Activated CD8-positive, alpha-beta memory T cell treated with anti-CD3 and anti-CD28 coated beads, Interleukin-2, amount 50 U/mL, for 4 hours (primary cell): Measurements from ENCODE around the gene CCT4.
"Not testable (repeated sequence)": the region's sequence is repeated elsewhere in the genome, so short reads cannot be mapped to it uniquely, and the experiment has no call there.

Experiments
- DNase-seq: peaks from one replicate; pipeline ENCODE4 v3.0.0-alpha.2; 2020

The CCT4 gene, protein sequence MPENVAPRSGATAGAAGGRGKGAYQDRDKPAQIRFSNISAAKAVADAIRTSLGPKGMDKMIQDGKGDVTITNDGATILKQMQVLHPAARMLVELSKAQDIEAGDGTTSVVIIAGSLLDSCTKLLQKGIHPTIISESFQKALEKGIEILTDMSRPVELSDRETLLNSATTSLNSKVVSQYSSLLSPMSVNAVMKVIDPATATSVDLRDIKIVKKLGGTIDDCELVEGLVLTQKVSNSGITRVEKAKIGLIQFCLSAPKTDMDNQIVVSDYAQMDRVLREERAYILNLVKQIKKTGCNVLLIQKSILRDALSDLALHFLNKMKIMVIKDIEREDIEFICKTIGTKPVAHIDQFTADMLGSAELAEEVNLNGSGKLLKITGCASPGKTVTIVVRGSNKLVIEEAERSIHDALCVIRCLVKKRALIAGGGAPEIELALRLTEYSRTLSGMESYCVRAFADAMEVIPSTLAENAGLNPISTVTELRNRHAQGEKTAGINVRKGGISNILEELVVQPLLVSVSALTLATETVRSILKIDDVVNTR

DNA sequence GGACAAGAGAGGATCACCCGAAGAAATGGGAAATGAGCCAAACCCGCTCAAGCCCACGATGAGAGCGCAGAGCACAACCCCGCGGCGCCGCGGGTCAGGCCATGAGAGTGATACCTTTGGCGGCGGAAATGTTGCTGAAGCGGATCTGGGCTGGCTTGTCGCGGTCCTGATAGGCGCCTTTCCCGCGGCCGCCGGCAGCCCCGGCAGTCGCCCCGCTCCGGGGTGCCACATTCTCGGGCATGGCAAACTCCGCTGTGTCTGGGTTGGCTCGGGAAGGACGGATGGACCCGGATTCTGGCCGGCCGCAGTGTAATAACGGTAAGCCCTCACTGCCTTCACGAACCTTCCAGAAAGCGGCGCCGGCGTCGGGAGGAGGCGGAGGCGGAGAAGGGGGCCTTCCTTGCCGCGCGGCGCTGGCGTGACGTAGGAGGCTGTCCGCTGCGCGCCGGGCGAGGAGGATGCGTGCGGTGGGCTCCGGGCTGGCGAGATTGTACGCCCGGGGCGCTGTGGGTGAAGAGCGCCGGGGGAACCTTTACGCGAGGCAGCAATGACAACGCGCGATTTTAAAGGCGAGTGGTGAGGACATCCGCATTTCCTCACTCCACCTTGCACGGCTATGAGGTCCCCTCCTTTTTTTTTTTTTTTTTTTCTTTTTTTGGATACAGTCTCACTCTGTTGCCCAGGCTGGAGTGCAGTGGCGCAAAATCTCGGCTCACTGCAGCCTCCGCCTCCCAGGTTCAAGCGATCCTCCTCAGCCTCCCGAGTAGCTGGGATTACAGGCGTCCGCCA, at the start of gene CCT4:
Gene CCT4, minus strand, starts transcription at position 390 of the 789 bp plus-strand sequence. Its CDS starts 149 bp downstream, at position 241.
- DNase-seq: peak; percentile 87

DNA sequence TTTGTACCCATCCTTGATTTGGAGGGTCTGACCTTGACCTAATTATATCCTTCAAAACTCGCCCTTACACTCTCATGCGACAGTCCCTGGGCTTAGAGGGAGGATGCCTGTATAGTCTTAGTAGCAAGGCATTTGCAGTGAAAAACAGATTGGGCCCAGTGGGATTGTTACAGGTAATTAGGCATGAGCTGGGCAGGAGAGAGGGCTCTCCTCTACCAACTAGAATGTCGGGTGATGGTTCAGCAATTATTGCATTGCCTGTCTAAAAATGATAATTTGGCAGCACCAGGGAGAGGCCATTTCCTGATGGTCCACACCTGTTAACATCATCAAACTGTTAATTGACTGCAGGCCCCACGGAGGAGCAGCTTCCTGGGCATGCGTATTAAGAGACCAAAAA, 49.4 kb upstream of the CCT4 start:
- DNase-seq: no peak

DNA sequence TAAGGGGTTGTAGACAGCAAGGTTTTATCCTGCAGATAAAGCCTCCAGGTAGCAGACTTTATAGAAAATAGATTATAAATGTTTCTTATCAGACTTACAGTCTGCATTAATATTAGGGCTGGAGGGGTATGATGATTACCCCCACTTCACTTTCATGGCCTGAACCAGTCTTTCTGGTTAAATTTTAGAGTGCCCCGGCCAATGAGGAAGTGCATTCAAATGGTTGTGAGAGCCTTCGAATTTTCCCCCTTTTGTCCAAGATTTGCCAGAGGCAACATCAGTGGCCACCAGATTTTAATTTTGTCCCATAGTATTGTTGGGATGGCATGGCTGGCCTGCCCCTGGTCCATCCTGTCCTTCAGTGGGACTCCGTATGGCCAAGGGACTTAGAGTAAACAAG, 48.6 kb upstream of the CCT4 start:
- DNase-seq: no peak

DNA sequence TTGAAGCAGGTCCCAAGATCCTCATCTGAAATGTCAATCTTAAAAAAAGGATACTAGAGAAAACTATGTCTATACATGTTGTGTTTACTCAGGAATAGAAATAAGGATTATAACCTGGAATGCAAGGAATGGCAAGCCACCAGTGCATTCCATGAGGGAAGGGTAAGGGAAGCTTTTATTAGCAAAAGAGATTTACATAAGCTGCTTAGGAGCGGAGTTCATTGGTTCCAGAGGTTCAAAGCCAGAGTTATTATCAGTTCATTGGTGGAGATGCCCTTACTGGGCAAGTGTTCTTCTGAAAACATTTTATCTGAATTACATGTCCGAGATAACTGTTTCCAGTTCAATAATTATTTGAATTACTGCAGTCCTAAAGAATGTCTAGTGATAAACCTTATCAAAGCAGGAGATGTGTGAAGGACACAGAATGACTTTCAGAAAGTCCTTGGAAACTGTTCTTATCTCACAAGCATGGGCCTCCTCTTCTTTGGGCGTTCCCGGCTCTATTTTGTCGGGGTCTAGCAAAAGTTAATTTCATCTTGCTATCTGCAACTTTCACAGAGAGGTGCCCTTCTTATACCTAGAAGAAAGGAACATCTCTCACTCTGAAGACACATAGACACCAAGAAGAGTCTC, 40.5 kb upstream of the CCT4 start:
- DNase-seq: no peak

DNA sequence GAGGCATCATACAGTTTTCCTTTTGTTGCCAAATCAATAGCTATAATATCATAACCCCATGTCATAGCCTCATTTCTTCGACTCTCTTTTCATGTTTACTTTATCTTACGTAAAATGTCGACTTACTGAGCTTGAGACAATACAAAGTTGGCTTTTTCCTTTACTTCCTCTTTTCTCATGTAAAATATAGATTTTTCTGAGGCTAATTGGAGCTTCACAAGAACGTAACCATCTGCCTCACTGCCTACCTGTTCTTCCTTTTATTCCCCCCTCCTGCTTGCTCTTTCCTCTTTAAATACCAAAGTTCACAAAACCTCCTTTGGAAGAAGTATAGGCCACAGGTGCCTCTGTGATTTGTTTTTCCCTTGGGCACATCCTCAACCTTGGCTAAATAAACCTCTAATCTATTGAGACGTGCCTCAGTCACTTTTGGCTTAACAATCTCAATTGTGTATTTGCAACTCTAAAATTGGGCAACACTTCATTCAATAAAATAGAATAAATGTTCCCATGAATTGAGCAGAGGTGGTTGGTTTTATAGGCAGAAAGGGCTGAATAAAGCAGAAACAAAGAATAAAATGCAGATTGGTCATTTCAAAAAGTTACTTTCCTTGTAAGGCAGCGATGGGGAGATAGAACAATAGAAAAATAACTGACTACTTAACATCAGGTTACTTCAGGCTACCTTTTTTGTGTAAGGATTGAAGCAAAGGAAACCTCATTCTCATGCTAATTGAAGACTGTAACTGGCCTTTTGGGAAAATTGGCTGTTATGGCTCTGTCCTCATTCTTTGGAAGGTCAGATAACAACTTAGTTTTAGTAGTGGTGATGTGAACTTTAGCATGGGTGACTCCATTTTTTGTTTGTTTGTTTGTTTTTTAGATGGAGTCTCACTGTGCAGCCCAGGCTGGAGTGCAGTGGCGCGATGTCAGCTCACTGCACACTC, 38.3 kb upstream of the CCT4 start:
- no peak for DNase-seq

DNA sequence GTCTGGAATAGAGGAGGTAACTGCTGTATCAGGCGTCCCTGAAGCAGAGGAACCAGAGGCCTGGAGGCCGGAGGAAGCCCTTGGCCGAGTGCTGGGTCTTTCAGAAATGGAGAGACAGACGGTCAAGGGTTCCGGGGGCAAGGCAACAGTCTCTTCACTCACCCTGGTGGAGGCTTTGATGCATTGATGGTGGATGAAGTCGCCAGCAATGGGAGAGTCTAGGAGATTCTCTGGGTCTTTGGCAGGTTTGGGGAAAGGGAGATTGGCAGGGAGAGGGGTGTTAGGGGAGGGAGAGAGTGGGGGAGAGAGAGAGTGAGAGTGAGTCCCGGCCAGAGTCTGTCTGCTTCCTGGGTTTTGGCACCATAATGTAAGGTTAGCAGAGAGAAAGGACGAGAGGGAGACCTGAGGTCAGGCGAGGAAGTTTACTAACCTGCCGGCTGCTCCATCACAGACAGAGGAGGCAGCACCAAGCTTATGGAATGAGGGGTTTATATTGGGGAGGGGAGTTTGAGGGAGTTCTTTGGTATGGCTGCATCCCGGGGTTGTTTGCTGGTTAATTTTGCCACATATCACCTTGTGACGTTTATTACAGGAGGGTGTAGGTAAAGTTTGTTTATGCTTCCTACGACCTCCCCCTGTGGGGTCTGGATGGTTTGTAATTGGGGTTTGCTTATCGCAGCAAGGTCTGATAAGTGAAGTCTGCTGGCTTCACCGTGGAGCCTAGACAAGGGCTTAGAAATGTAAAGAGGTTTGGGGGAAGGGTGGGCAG, 36.6 kb upstream of the CCT4 start:
- DNase-seq: no peak

DNA sequence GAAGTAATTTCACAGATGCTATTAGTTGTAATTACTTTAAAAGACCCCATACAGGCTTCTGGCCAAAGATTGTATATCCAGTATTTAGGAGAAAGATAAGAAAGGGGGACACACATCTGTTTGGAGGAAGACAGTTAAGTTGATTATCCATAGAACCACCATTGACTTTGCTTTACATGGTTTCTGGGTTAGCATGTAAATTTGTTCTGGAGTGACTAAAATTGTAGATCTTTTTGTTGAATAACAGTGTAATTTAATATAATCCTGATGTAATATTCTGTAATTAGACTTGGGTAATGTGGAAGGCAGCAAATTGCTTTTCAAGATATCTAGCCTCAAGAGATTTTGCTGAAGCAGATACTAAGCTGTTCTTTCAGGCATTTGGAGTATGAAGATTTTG, 34.3 kb upstream of the CCT4 start:
- DNase-seq: no peak

DNA sequence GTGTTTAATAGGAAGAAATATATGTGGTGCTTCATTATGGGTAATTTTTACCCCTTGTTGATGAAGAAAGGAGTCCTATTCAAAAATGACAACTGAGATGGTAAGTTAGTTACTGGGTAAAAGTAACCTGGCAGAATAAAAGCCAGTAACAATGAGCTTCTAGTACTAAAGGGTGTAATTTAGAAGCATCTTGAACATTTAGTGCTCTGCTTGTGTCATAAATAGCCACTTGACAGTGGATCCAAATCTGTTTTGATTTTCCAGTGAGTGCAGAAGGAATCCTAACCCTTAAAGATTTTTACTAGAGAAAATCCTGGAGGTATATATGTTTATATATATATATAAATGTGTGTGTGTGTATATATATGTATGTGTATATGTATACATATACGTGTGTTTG, 32.1 kb upstream of the CCT4 start:
- no peak for DNase-seq

DNA sequence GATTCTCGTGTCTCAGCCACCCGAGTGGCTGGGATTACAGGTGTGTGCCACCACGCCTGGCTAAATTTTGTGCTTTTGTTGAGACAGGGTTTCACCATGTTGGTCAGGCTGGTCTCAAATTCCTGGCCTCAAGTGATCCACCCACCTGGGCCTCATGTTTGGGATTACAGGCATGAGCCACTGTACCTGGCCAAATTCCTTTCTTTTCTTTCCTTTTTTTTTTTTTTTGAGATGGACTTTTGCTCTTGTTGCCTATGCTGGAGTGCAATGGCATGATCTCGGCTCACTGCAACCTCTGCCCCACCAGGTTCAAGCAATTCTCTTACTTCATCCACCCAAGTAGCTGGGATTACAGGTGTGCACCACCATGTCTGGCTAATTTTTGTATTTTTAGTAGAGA, 26.3 kb upstream of the CCT4 start:
- not testable (repeated sequence) for DNase-seq

DNA sequence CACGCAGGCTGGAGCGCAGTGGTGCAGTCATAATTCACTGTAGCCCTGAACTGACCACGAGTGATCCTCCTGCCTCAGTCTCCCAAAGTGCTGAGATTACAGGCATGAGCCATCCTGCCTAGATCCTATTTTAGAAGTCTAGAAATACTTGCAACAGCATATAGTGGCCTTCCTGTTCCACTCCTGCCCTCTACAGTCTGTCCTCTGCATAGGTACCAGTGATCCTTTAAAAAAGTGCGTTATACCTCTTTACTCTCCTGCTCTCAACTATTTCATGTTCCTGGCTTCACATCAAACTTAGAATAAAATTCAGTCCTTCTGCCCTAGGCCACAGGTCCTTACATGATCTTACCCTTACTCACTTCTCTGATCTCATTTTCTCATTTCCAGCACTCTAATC, 23.1 kb upstream of the CCT4 start:
- no peak for DNase-seq

DNA sequence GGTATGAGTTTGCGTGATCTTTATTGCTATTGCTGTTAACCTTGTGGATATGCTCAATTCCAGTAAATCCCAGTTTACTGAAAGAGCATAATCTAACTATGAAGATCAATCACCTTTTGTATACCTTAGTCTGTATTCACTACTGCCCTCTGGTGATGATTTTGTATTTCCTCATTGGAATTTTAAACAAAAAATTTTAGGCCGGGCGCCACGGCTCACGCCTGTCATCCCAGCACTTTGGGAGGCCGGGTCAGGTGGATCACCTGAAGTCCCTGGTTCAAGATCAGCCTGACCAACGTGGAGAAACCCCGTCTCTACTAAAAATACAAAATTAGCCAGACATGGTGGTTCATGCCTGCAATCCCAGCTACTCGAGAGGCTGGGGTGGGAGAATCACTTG, 22.1 kb upstream of the CCT4 start:
- no peak for DNase-seq

DNA sequence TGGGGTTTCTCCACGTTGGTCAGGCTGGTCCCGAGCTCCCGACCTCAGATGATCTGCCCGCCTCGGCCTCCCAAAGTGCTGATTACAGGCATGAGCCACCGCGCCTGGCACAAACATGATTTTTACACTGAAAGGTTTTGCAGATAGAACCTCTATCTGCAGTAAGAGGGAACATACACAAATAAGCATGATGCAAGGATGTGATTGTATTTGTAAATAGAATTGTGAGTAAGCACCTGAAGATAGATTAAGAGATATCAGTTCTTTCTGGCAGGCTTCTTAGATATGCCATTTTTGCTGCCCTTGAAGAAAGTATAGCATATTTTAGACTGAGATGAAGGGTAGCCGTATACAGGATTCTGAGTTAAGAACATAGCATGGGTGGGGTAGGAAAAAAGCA, 20.7 kb upstream of the CCT4 start:
- DNase-seq: no peak

DNA sequence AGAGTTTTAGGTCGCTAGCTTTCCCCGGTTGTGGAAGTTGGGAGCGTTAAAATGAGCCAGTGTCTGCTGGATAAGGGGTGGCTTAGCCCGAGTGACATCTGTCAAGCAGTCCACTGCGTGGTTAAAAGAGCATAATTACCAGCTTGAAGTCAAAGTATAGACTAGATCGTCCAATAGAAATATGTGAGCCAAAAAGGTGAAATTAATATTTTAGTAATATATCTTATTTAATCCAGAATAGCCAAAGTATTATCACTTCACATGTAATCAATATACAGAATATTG, 17.7 kb upstream of the CCT4 start:
- DNase-seq: no peak

DNA sequence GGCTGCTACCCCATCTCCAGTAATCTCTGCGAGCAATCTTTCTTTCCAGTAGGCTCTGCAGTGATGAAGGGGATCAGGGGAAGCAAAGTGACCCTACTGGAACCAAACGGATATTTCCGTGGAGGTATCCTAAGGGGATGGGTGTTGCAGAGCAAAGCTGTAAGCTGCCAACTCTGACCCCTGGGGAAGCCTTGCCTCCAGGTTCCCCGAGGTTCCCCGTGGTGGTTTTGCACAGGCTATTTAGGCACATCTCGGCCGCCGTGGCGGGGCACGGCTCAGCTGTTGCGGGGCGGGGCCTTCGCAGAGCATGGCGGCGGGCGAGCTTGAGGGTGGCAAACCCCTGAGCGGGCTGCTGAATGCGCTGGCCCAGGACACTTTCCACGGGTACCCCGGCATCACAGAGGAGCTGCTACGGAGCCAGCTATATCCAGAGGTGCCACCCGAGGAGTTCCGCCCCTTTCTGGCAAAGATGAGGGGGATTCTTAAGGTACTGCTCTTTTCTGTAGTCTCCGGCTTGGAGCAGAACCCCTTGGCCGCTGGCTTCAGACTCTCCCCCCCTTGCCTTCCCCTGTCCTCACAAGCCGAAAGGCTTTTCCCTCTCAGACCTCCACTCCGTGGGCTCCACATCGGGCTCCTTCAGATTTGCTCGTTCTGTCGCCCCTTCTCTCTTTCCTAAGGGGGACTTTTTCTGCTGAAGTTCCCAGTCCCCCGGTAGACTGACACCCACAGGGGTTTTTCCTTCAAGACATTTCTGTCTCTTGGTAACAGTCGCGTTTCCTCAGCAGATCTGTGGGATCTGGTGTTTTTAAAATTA, 17.1 kb upstream of the CCT4 start, which contains the start of gene COMMD1:
Gene COMMD1, plus strand, starts transcription at position 303 of the 814 bp plus-strand sequence. Its CDS starts 5 bp downstream, at position 308.
- DNase-seq: peak; percentile 80

DNA sequence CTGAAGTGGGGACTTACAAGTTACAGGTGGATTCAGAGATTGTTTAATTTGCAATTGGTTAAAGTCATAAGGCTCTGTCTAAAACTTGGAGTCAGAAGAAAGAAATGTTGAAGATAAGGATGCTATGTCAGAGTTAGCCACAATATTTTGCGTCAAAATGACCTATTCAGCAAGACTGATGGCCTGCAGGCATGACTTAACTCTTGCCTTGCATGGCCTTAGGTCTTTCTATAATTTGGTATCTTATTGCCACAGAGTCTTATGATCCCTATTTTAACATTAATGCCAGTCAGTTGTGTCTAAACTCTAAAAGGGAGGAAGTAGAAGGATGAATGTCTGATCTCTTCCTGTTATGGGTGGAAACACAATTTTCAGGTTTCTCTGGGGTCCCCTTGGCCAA, 11.8 kb upstream of the CCT4 start:
- no peak for DNase-seq

DNA sequence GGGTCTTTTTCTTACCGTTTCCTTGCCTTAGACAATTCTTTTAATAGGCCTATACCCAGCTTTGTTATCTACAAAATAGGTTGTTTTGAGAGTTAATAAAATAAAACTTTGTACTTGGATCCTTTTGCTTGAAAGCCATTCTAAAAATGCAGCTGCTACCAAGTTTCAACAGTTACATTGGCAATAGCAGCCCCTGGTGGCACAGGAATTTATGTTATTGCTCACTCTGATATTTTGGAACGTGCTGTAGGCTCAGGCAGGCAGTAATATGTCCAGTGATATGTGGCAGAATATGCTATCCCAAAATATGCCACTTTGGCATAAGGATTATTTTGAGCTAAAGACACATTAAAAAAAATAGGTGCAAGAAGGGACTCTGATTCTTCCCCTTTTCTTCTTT, 10.4 kb upstream of the CCT4 start:
- no peak for DNase-seq

DNA sequence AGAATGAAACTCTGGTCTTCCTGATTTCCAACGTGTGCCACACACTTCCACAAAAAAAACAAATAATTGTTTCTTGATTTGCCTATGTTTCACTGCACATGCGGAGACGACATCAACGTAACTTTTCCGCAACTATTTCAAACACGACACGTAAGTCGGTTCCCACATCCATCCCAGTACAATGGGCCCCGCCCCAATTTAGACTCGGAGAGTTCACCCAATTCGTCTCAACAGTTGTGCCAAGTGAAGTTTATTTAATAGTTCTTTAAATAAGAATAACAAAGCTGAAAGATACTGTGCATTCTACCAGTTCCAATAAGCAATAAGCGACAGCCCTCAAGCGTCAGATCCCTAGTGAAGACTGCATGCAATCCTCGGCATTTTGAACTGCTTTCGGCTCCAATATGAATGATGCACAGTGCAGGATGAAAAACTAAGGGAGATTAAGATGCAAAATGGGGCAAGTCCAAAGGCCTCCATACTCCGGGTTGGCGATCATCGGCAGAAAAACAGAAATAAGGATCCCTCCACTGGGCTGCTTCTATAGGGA, 664 bp downstream of the CCT4 start:
- no peak for DNase-seq

DNA sequence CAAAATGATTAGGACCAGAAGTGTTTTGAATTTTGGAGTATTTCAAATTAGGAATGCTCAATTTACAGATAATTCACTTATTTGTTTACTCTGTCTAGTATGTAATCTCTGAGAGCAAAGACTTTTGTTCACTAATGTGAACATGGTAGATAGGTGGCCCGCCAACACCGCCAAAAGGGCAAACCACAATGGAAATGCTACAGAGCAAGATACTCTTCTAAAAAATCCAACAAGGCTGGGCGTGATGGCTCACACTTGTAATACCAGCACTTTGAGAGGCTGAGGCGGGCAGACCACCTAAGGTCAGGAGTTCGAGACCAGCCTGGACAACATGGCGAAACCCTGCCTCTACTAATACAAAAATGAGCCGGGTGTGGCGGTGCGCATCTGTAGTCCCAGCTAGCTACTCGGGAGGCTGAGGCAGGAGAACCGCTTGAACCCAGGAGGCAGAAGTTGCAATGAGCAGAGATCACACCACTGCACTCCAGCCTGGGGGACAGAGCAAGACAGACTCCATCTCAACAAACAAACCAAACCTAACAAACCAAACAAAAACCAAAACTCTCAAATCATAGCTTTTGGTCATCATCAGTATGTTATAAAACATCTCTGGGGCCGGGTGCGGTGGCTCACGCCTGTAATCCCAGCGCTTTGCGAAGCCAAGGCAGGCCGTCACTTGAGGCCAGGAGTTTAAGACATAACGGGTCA, 2.4 kb downstream of the CCT4 start:
- DNase-seq: peak; percentile 43

DNA sequence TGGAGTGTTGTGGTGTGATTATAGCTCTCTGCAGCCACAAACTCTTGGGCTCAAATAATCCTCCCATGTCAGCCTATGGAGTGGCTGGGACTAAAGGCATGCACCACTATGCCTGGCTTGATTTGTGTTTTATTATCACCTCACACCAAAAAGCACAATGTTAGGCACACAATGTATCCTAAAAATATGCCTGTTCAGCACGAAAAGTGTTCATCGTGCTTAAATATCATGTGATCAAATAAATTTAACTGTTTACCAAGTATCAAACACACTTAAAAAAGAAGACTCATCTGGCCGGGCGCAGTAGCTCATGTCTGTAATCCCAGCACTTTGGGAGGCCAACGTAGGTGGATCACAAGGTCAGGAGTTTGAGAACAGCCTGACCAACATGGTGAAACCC, 5.6 kb downstream of the CCT4 start:
- DNase-seq: no peak

DNA sequence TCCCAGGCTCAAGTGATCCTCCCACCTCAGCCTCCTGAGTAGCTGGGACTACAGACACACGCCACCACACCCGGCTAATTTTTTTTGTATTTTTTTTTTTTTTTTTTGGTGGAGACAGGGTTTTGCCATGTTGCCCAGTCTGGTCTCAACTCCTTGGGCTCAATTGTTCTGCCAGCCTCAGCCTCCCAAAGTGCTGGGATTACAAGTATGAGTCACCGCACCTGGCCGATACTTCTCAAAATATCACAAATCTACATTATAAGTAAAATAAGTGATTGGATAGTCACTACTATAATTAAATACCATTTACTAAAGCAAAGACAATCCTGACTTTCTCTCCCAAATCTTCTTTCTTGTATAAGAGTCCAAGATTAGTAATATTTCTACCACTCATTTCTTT, 9.1 kb downstream of the CCT4 start:
- DNase-seq: not testable (repeated sequence)
